H1 (cell line): Measurements from ENCODE around the gene PDE2A.

ENCODE experiments used
- CBX8 ChIP-seq: fragments of 300-800, 300-1000 bp; sonication (generic); IDR thresholded peaks from 2 replicates; pipeline ENCODE4 v1.7.1; 2016; ENCODE audit warnings: low read depth, low read length, borderline replicate concordance
- CREB1 ChIP-seq: IDR thresholded peaks from 2 replicates; pipeline ENCODE4 v1.6.1; 2012; ENCODE audit warnings: inconsistent platforms
- CTCF ChIP-seq, 3 experiments: IDR thresholded peaks; 1 replicate in 2 of 3; 2 replicates in 1 of 3; pipeline versions ENCODE4 v1.5.1 to v1.6.1; 2011; ENCODE audit warnings: low read length in 3 of 3, mild to moderate bottlenecking in 3 of 3, inconsistent platforms in 2 of 3, low read depth in 1 of 3, moderate library complexity in 1 of 3; ENCODE audit not compliant: insufficient read depth in 1 of 3; ENCODE audit errors: control extremely low read depth in 1 of 3
- MAFK ChIP-seq: IDR thresholded peaks from 2 replicates; pipeline ENCODE4 v1.6.1; 2012; ENCODE audit warnings: low read depth, mild to moderate bottlenecking, improper control_type of control experiment, low read length
- MAX ChIP-seq: IDR thresholded peaks from 2 replicates; pipeline ENCODE4 v1.6.1; 2012; ENCODE audit warnings: inconsistent platforms
- POLR2A ChIP-seq, 2 experiments: IDR thresholded peaks; 1 replicate in 1 of 2; 2 replicates in 1 of 2; pipeline ENCODE4 v1.6.1; 2011; ENCODE audit warnings: low read depth in 2 of 2, low read length in 2 of 2, mild to moderate bottlenecking in 2 of 2; ENCODE audit errors: control extremely low read depth in 1 of 2
- RAD21 ChIP-seq, 2 experiments: IDR thresholded peaks in 1 of 2; conservative IDR thresholded peaks in 1 of 2; 2 replicates each; pipeline ENCODE4 v1.6.1; 2011; ENCODE audit warnings: low read depth in 2 of 2, low read length in 2 of 2, improper control_type of control experiment in 1 of 2, inconsistent platforms in 1 of 2, mild to moderate bottlenecking in 1 of 2, moderate library complexity in 1 of 2
- SIN3A ChIP-seq, 2 experiments: IDR thresholded peaks in 1 of 2; conservative IDR thresholded peaks in 1 of 2; 2 replicates each; pipeline ENCODE4 v1.6.1; 2011 to 2012; ENCODE audit warnings: low read length in 2 of 2, improper control_type of control experiment in 1 of 2, low read depth in 1 of 2, mild to moderate bottlenecking in 1 of 2
- SP2 ChIP-seq: IDR thresholded peaks from 2 replicates; pipeline ENCODE4 v1.6.1; 2012; ENCODE audit warnings: mild to moderate bottlenecking, low read length, inconsistent platforms
- TAF1 ChIP-seq: IDR thresholded peaks from 2 replicates; pipeline ENCODE4 v1.6.1; 2011; ENCODE audit warnings: mild to moderate bottlenecking, low read depth, low read length
- TEAD4 ChIP-seq: IDR thresholded peaks from 2 replicates; pipeline ENCODE4 v1.6.1; 2012; ENCODE audit warnings: low read depth, low read length, inconsistent platforms, mixed read lengths
- USF2 ChIP-seq: IDR thresholded peaks from 2 replicates; pipeline ENCODE4 v1.6.1; 2011; ENCODE audit warnings: low read length, improper control_type of control experiment

- TF ChIP-seq CTCF (IDR thresholded peaks at IDR 0.05; ENCODE audit: control extremely low read depth in 1 of 3, insufficient read depth in 1 of 3, low read depth in 1 of 3, low read length in 3 of 3) (no peak), USF2 (no peak), RAD21 (IDR thresholded peaks at IDR 0.05 in 1 of 2, conservative IDR thresholded peaks at IDR 0.05 in 1 of 2; ENCODE audit: low read depth in 2 of 2, low read length in 2 of 2) (no peak), TEAD4 (no peak), POLR2A (IDR thresholded peaks at IDR 0.05; ENCODE audit: control extremely low read depth in 1 of 2, low read depth in 2 of 2, low read length in 2 of 2) (no peak), SP2 (no peak), MAFK (no peak), SIN3A (conservative IDR thresholded peaks at IDR 0.05 in 1 of 2, IDR thresholded peaks at IDR 0.05 in 1 of 2; ENCODE audit: low read depth in 1 of 2, low read length in 2 of 2) (no peak), CBX8 (no peak), CREB1 (no peak), TAF1 (no peak), MAX (no peak)
Measured at GRCh38 chr11:72649215-72649976, 24.8 kb downstream of the PDE2A start.
